ENCODE results near the gene OSTN. TPM values are rescaled to one million over a fixed set of nuclear protein-coding genes. Genes with fewer than 3 reads are reported as not detected.

OSTN gene
- total RNA-seq, 1 donor from 2014 or later, result not detected

- TF ChIP-seq CTCF (IDR thresholded peaks at IDR 0.05; ENCODE audit: unreplicated experiment), result no peak
- H3K36me3 Mint-ChIP-seq (ENCODE audit: low read depth, unreplicated experiment), result no peaks in the 10 kb centered on the region
- no peak for DNase-seq (ENCODE audit: low spot score)
- H3K27ac Mint-ChIP-seq (ENCODE audit: unreplicated experiment), result no peak overlapping the region
- no peaks in the 10 kb centered on the region for H3K4me1 Mint-ChIP-seq (ENCODE audit: unreplicated experiment)
- H3K4me3 Mint-ChIP-seq (ENCODE audit: unreplicated experiment), result no peak overlapping the region
- no peaks in the 10 kb centered on the region for H3K9me3 Mint-ChIP-seq (ENCODE audit: unreplicated experiment)
- H3K27me3 Mint-ChIP-seq (ENCODE audit: unreplicated experiment), result peaks cover 1% of the 10 kb centered on the region
These were observed 33.2 kb upstream of the OSTN start for GRCh38 chr3:191165802-191166201.

GRCh38 chr3:191166368-191166767 is 32.7 kb upstream of the OSTN start:
- peaks cover 1% of the 10 kb centered on the region for H3K27me3 Mint-ChIP-seq (ENCODE audit: unreplicated experiment)
- H3K36me3 Mint-ChIP-seq (ENCODE audit: low read depth, unreplicated experiment), result no peaks in the 10 kb centered on the region
- no peaks in the 10 kb centered on the region for H3K9me3 Mint-ChIP-seq (ENCODE audit: unreplicated experiment)
- TF ChIP-seq CTCF (IDR thresholded peaks at IDR 0.05; ENCODE audit: unreplicated experiment), result no peak
- DNase-seq (ENCODE audit: low spot score), result no peak
- H3K4me1 Mint-ChIP-seq (ENCODE audit: unreplicated experiment), result no peaks in the 10 kb centered on the region
- no peak overlapping the region for H3K27ac Mint-ChIP-seq (ENCODE audit: unreplicated experiment)
- H3K4me3 Mint-ChIP-seq (ENCODE audit: unreplicated experiment), result no peak overlapping the region

- Mint-ChIP-seq H3K27ac (ENCODE audit: unreplicated experiment) (no peak overlapping the region), H3K4me3 (ENCODE audit: unreplicated experiment) (no peak overlapping the region), H3K9me3 (ENCODE audit: unreplicated experiment) (no peaks in the 10 kb centered on the region), H3K27me3 (ENCODE audit: unreplicated experiment) (peaks cover 1% of the 10 kb centered on the region), H3K36me3 (ENCODE audit: low read depth, unreplicated experiment) (no peaks in the 10 kb centered on the region), H3K4me1 (ENCODE audit: unreplicated experiment) (no peaks in the 10 kb centered on the region)
- no peak for TF ChIP-seq CTCF (IDR thresholded peaks at IDR 0.05; ENCODE audit: unreplicated experiment)
- no peak for DNase-seq (ENCODE audit: low spot score)
These were observed 29.5 kb upstream of the OSTN start for GRCh38 chr3:191169566-191169965.

GRCh38 chr3:191170097-191170496 is 28.9 kb upstream of the OSTN start:
- H3K36me3 Mint-ChIP-seq (ENCODE audit: low read depth, unreplicated experiment), result no peaks in the 10 kb centered on the region
- H3K27ac Mint-ChIP-seq (ENCODE audit: unreplicated experiment), result no peak overlapping the region
- DNase-seq (ENCODE audit: low spot score), result no peak
- TF ChIP-seq CTCF (IDR thresholded peaks at IDR 0.05; ENCODE audit: unreplicated experiment), result no peak
- H3K27me3 Mint-ChIP-seq (ENCODE audit: unreplicated experiment), result peaks cover 1% of the 10 kb centered on the region
- no peaks in the 10 kb centered on the region for H3K9me3 Mint-ChIP-seq (ENCODE audit: unreplicated experiment)
- H3K4me3 Mint-ChIP-seq (ENCODE audit: unreplicated experiment), result no peak overlapping the region
- H3K4me1 Mint-ChIP-seq (ENCODE audit: unreplicated experiment), result no peaks in the 10 kb centered on the region

GRCh38 chr3:191175102-191175501 is 23.9 kb upstream of the OSTN start:
- Mint-ChIP-seq H3K4me3 (ENCODE audit: unreplicated experiment) (no peak overlapping the region), H3K36me3 (ENCODE audit: low read depth, unreplicated experiment) (no peaks in the 10 kb centered on the region), H3K27ac (ENCODE audit: unreplicated experiment) (no peak overlapping the region), H3K4me1 (ENCODE audit: unreplicated experiment) (no peaks in the 10 kb centered on the region), H3K27me3 (ENCODE audit: unreplicated experiment) (no peaks in the 10 kb centered on the region), H3K9me3 (ENCODE audit: unreplicated experiment) (no peaks in the 10 kb centered on the region)
- DNase-seq (ENCODE audit: low spot score), result no peak
- TF ChIP-seq CTCF (IDR thresholded peaks at IDR 0.05; ENCODE audit: unreplicated experiment), result no peak

Data from endothelial cell (in vitro differentiated cells).